ENCODE results near the gene PTPRK.

Gene PTPRK

DNA sequence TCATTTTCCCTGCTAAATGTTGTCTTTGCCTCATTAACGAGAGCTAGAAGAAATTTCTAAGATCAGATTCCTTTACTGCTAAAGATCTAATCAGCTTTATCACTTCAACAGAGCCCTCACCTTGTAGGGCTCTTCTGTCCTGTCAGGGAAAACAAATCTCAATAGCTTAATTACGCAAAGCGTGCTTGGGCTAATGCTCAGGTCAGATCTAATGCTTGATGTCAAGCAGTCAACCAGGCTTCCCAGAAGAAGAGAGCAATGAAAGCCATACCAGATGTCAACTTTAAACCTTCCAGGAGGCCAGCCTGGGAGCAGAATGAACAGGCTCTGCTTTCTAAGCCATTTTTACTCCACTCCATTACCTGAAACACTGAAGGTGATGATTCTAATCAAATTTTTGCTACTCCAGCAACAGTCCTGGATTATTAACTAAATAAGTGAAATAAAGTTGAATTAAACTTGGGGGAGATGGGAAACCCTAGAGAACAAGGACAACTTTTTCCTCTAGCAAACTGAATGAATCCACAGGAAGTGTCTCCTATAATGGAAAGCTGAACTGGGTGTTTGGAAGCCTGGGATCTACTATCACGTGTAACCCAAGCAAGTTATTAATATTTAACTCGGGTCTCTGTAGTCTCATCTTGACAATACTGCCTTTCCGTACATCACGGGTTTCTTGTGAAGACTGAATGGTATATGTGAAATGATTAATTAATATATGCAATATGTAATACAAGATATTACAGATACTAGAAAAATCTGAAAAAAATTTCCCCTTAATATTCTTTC, 273.7 kb downstream of the PTPRK start:
- DNase-seq (ENCODE audit: low spot score) = no peak

DNA sequence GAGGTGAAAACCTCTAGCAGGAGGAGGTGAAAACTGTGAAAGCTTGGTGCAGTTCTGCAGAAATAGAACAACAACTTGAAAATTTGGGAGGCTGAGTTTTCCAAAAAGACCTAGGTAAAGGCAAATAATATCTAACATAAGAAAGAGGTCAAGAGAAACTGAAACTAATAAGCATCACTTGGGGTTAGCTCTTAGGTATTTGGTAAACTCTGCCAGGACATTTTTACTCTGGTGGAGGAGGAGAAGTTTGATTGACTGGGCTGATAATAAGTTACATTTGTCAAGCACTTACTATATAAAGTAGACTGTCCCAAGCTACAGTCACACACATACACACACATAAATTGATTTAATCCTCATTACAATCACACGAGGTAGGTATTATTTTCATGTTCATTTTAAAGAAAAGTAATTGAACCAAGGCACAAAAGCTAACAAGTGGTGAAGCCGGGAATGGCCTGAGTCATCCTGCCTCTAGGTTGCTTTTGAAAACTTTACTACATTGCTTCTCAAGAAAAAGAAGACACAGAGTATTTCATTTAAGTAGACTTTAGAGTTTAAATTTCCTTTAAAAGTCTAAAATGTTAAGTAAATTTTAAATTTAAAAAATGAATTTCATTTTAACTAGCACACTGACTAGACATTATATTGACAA, 275.5 kb downstream of the PTPRK start:
- no peak for DNase-seq (ENCODE audit: low spot score)

DNA sequence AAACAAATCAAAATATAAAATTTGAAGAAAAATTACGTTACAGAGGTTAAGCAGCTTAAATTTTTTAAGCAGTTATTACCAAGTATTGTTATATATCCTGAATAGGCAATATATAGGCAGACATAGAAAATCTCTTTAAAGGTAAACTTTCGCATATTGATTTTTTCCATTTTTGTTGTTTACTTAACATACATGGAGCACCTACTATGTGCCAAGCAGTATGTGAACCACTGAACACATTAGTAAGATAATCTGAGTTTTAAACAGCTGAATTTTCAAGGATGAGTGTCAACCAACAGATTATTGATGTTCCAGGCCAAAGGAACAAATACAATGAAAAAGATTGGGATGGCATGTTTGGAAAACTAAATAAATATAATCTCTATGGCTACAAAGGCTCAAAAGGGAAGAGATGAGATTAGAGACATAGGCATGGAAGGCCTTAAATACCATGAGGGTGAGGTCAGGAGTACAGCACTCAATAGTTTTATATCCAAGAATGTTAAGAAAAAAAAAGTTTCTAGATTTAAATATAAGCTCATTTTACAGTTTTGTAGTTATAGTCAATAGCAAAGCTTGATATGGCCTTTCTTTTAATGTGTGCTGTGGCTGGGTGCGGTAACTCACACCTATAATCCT, 277.5 kb downstream of the PTPRK start:
- DNase-seq (ENCODE audit: low spot score) = no peak

DNA sequence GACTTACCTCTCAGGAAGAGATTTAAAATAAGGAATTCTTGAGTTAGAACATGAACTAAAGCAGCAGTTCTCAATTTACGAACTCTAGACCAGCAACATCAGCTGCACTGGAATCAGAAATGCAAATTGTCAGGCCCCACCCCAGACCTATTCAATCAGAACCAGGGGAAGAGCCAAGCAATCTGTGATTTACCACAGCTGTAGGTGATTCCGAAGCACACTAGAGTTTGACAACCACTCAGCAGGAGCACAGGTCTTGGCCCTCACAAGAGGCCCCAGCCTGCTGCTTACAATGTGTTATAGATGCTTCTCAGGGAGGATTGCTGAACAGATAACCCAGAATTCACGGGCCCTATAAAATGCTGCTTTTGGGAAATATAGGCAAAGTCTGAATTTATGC, 279.2 kb downstream of the PTPRK start:
- no peak for DNase-seq (ENCODE audit: low spot score)

DNA sequence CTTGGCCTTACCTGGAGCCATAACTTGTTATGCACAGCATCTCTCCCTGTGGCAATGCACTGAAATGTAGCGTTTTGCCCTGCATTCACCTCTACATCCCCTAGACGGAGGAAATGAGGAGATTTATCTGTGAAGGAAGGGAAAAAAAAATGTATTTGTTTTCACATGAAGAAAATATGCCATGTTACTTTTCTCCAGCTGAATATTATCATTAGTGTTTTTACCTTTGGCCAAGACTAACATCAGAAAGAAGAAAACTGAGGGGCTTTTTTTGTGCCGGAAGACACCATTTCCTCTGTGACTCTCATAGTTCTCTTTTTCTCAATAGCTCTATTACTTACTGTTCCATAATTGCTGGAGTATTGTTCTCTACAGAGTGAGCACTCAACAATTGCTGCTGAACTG, 280.4 kb downstream of the PTPRK start:
- DNase-seq (ENCODE audit: low spot score) = peak; percentile 54

DNA sequence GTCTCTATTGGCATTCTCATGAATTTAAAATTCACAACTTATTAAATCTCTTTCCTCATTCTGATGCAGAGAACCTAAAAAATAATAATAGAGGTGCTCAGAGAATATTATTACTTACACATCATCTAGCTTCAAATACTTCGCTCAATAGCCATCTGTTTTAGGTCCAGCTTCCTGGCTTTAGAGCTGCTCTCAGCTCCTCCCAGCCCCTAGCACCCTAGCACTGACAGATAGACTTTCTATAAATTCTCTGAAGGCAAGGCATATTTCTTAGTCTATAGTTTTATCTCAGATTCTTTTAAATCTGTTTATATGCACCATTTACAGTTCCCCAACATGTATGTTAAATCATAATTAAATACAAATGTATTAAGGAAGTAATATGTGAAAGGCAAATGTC, 281.3 kb downstream of the PTPRK start:
- no peak for DNase-seq (ENCODE audit: low spot score)

DNA sequence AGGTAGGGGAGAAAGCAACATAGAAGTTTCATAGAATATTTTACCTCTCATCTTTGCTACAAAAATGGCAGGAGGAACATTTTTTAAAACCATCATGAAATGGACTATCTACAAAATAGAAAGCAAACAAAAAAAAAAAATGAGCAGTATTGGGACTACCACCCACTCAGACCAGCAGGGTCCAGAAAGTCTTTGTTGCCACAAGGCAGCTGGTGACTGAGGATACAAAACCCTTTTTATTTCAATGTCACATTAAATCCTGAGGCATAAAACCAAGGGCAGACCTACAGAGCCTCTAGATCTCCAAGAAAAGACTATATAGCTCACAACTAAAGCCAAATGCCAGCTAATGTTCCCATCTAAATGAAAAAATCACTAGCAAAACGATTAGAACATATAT, 282.2 kb downstream of the PTPRK start:
- peak; percentile 86 for DNase-seq (ENCODE audit: low spot score)

DNA sequence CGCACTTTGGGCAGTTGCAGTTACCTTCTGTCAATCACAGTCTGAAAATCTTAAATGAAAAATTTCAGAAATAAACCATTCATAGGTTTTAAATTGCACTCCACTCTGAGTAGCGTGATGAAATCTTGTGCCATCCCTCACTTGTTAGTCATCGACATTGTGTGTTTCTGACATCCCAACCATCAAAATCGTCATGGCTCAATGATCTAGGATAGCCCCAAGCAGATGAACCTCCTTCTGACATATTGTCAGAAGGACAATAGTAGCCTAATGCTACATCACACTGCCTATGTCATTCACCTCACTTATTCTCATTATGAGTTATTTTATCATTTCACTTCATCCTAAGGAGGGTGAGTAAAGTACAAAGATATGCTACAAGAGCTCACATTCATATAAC, 284.8 kb downstream of the PTPRK start:
- no peak for DNase-seq (ENCODE audit: low spot score)

DNA sequence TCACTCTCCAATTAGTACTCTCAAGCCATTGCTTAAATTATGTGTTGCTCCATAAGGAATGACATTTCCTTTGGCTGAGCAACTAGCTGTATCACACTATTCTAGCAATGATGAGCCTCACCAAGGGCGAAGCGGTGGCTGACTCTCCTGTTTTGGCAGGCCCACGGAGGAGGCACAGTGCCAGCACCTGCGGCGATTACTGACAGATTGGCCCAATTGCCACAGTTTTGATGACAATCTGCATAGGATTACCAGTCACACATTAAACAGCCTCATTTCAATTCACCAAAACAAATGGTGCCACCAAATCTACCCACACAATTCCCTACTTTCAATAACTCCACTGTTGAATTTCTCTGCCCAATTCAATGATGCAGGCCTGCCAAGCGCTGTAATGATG, 286.9 kb downstream of the PTPRK start:
- DNase-seq (ENCODE audit: low spot score) = no peak

DNA sequence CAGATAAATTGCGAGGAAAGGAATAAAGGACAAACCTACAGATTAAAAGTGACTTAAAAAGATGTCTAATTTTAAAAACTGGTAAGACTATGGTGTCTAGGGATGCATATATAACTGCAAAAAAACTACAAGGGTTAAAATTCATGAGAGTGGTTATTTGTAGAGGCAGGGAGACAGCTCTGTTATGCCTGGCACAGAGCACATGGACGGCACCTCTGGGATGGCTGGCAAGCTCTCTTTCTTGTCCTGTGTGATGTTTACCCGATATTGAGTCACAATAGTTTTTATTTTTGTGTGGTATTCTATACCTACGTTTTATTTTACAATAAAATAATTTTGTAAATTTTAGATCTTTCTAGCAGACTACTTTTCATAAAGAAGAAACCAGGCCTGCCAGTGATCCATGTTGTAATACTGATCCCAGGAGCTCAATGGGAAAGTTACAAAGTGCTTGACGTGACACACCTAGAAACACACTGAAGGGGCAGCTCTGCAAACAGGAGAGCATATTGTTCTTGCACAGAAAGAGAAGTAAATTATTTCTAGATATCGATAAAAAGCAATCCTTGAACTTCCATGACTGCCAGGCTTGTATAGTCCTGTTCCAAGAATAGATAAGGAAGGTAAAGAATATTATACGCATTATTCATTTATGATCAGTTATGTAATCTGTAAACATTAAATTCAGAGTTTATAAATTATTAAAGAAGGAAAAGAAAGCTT, 290.0 kb downstream of the PTPRK start:
- DNase-seq (ENCODE audit: low spot score) = no peak

DNA sequence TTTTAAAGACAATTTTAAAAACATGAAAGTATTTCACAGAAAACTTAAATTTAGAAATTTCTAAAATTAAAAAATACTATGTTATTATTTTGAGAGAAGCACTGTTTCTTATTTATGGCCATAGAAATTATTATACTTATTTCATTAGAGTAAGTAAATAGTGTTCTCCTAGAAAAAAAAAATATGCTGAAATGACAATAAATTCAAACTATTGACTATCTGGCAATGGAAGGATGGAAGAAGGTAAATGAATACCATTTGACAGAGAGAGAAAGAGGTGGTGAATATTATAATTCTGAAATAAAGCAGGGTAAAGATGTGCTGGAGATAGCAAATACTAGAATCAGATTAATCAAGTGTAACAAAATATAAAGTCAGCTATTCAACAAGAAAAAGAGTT, 294.8 kb downstream of the PTPRK start:
- no peak for DNase-seq (ENCODE audit: low spot score)

DNA sequence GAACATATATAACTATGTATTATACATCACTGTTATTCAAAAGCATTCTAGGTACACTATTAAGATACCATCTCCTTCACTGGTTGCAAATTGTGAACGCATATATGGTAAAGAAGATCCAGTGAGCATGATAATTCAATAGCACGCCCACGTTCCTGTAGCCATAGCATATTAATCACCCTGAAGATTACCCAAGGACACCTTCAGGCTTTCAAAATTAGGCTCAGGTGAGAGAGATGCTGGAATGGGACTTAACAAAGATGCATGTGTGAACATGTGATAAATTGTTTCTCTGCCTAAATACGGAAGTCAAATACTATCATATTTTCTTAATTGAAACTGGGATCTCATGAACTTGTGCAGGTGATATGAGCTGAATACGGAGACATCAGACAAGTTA, 303.5 kb downstream of the PTPRK start:
- no peak for DNase-seq (ENCODE audit: low spot score)

DNA sequence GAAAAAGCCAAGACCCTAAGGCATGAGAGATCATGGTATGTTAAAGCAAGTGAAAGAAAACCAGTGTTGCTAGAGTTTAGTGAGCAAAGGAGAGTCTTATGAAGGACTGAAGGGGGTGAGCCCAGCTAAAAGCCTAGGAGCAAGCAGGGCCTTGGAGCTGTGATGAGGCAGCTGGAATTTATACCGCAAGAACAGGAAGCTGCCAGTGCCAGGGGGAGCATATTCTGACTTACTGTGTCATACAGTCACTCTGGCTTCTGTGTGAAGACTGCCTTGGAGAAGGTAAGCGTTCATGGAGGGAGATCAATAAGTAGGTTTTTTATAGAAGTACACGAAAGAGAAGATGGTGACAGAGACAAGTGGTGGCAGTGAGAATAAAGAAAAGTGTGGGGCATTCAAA, 310.6 kb downstream of the PTPRK start:
- DNase-seq (ENCODE audit: low spot score) = no peak

DNA sequence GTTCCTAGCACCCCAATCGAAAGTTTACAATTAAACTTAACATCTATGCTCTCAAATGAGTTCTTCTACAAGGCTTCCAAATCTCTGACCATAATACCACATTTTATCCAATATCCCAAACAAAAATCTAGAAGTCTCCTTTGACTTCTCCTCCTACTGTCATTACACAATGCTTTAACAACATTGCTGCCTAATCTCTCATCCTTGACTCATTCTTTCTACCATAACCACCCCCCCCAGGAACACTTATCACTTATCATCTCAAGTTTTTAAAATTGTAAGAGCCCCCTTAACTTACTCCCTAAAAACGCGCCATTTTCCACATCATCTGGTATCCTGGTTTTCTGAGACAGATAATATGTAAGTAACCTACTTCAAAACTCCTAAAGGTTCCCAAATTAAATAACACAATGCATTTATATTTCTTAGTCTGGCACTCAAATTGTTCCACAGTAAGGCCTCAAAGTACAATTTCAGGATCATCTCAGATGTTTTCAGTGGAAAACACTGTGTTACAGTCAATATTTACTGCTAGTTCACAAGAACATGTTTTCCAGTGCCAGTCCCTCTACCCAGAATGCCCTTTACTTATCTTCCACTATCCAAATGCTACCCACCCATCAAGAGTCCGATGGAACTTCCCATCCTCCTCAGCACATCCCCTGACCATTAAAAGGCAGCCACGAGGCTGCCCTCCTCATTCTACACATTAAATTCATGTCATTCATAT, 311.4 kb downstream of the PTPRK start:
- DNase-seq (ENCODE audit: low spot score) = no peak

DNA sequence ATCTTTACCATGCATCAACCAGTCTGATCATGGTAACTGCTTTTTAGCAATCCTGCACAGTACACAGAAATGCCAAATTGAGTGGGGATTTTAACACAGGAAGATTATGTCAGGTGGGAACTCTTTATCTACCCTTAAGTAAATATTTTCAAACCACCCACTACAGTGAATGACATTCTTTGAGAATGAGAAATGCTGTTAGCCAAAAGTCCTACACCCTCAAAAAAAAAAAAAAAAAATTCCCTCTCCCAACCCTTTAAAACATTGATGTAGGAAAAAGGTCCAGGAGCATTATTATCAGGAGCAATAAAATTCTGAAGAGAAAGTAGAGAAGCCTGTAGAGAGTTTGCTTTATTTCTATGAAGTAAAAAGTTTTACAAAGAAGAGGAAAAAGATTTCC, 312.3 kb downstream of the PTPRK start:
- no peak for DNase-seq (ENCODE audit: low spot score)

DNA sequence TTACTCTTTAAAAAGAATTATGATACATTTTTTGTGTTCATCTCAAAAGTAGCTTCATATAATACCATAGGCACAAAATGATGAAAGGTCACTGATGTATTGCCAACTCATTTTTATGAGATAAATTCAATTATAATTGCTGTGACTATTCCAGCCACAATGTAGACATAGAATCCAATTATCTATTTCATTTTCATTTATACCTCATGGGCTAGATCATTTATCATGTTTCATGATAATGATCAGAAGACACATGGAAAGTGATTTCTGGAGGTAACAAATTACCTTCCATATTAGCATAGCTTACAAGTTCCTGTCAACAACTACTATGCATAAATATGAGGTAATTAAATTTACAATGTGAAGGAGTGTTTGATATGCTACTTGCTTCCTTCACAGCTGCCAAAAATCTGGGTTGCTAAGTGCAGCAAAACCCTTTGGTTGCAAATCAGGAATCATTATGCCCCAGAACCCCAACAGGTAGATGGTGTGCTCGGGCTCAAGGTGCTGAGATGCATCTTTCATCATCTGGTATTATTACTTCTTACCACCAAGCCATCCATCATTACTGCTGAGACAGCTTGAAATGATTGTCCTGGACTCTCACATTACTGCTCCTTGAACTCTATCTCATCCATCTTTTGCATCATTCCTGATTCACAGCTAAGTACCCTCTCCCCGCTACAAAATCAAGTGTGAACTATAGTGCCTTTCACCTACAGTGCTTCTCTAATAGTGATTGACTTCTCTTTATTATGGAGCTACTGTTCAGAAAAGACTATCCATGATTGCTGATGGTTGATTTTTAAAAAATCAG, 313.6 kb downstream of the PTPRK start:
- no peak for DNase-seq (ENCODE audit: low spot score)

DNA sequence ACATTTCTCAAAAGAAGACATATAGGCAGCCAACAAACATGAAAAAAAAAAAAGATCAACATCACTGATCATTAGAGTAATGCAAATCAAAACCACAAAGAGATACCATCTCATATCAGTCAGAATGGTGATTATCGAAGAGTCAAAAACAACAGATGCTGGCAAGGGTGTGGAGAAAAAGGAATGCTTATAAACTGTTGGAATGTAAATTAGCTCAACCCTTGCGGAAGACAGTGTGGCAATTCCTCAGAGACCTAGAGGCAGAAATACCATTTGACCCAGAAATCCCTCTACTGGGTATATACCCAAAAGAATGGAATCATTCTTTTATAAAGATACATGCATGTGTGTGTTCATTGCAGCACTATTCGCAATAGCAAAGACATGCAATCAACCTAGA, 315.8 kb downstream of the PTPRK start:
- no peak for DNase-seq (ENCODE audit: low spot score)

DNA sequence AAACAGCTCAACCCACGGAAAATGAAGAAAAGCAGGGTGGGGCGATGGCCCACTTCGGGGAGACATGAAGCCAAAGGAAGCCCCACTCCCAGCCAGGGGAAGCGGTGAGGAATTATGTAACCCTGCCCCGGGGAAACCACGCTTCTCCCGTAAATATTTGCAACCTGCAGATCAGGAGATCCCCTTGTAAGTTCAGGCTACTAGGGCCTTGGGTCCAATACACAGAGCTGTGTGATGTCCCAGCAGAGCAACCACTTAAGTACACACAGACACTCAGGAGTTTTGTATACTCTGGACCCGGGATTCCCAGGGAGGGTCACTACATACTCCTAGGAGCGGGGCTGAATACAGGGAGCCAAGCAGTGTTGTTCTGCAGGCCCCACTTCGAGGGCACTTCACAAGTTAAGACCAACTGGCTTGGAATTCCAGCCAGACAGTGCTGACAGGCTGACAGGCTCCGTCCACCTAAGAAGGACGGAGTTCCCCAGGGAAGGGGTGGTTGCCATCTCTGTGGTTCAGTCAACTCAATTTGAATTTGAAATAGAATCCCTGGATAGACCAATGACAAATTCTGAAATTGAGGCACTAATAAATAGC, 318.1 kb downstream of the PTPRK start:
- no peak for DNase-seq (ENCODE audit: low spot score)

DNA sequence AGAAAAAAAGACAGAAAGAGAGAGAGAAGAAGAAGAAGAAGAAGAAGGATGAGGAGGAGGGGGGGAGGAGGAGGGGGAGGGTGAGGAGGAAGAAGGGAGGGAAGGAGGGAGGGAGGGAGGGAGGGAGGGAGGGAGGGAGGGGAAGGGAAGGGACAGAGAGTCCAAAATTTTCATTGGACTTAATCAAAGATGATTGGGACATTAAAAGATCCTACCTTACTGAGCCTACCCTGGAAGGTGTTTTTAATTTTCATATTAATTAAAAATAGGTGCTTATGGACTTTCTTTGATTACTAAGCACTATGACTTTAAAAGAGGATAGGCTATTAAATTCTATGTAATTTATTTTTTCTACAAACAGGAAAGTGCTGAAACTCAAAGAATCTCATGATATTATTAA, 319.6 kb downstream of the PTPRK start:
- DNase-seq (ENCODE audit: low spot score) = no peak

DNA sequence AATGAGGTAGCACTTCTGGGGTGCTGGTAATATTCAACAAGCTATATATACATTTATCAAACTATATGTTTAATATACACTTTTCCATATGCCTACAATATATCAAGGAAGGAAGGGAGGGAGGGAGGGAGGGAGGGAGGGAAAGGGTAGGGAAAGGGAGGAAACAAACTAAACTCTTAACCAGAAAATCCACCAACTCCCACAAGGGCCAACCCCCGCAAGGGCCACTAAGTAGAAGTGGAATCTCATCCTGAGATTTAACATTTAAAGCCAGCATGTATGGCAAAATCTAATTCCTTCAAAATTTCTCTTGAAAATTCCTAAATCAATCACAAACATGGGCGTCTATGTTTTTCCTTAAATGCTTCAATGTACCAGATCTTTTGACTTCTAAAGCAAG, 320.9 kb downstream of the PTPRK start:
- DNase-seq (ENCODE audit: low spot score) = no peak

DNA sequence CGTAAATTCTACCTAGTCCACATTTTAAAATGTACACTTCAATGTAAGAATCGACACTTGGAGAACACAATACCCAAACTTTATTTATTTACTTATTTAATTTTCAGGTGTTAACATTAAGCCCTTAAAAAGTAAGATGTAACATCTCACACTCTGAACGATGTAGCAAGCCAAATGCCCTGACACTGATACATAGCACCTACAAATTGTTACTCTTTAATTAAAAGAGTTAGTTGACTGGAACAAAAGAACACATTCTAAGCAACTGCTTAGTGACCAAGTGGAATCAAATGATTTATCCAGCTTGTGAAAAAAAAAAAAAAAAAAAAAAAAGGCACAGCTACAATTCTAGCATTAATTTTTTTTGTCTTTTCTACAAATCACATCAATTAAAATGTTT, 327.4 kb downstream of the PTPRK start:
- DNase-seq (ENCODE audit: low spot score) = no peak
